HG03521 (cell line): ENCODE measurements around the gene TRIM36.

Experiments used
- ATAC-seq: cut with Tn5 transposase; IDR thresholded peaks from one replicate; pipeline ENCODE4 v1.9.1; 2021; ENCODE audit warnings: mild to moderate bottlenecking, moderate library complexity; ENCODE audit not compliant: unreplicated experiment

Gene TRIM36

DNA sequence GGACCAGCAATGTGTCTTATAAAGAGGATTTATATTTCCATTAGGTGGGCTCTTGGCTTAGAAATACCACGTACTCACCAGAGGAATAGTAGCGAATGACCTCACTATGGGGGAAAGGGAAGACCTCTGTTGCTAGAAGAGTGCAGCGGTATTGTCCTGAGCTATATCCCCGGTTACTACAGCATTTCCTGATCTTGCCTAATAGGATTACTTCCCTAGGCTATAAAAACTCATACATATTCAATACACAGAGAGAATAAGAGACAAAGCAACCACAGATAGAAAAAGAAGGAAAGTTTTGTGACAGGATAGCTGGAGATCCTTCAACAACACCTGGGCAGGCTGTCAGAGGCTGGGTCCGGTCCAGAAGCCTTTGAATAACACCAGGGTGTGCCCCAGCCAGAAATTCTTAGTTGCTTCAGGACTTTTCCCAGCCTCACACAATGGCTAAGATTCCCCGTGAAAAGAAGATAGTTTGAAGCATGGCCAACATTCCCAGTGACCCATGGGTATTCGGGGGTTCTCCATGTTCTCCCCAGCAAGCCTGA, 85.4 kb downstream of the TRIM36 start:
- no peak for ATAC-seq

DNA sequence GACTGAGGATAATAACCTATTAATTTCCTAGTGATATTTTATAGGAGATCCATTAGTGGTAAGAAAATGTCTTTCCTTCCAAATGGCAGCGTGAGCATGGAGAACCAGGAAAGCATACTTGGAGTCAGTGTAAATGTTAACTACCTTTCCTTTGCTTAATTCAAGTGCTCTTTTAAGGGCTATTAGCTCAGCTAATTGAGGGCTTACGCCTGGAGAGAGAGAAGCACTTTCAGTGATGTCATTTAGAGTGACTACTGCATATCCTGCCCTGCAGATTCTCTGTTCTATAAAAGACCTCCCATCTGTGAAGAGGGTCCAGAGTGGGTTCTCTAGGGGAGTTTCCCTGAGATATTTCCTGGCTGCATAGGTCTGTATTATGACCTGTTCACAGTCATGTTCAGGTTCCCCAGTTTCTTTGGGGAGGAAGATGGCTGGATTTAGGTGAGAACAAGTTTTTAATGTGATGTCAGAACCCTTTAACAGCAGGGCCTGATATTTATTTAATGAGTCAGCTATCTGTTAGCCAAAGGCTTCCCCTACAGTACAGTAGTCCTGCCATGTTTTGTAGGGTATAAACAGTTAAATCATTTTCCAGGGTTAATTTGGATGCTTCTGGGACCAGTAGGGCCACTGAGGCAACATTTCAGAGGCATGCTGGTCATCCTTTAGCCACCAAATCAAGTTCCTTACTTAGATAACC, 89.6 kb downstream of the TRIM36 start:
- no peak for ATAC-seq
